Tibial nerve (tissue), 4 donors: ENCODE data around the gene SPATA2. TPM values are rescaled to one million over a fixed set of nuclear protein-coding genes. Genes with fewer than 3 reads are reported as not detected.
A peak's percentile ranks its signal among the peaks of the same experiment; 100 is the strongest.

Experiments used
- DNase-seq, 2 donors: peaks; one replicate each; pipeline ENCODE4 v3.0.0-alpha.2; 2019; ENCODE audit warnings: low spot score in 2 of 2
- H3K27ac ChIP-seq, 4 donors: fragments of 200-600 bp; sonication (generic) in 3 of 4; one replicate each; pipeline ENCODE4 v1.5.1; 2017 to 2019; ENCODE audit warnings: mild to moderate bottlenecking in 1 of 4
- H3K27me3 ChIP-seq, 2 donors: fragments of 200-600 bp; sonication (generic) in 1 of 2; one replicate each; pipeline versions ENCODE4 v1.5.1 to v1.6.0; 2017 to 2019
- H3K36me3 ChIP-seq, 3 donors: fragments of 200-600 bp; sonication (generic); one replicate each; pipeline ENCODE4 v1.5.1; 2018 to 2019
- H3K4me1 ChIP-seq, 4 donors: fragments of 200-600 bp; sonication (generic) in 3 of 4; one replicate each; pipeline ENCODE4 v1.5.1; 2017 to 2019
- H3K4me3 ChIP-seq, 4 donors: fragments of 200-600 bp; sonication (generic) in 3 of 4; one replicate each; pipeline ENCODE4 v1.5.1; 2017 to 2019; ENCODE audit warnings: mild to moderate bottlenecking in 1 of 4, moderate library complexity in 1 of 4
- H3K9me3 ChIP-seq, 4 donors: fragments of 200-600 bp; sonication (generic) in 3 of 4; one replicate each; pipeline ENCODE4 v1.5.1; 2017 to 2019
- CTCF ChIP-seq, 5 experiments: fragments of 200-600 bp in 3 of 5; fragments of 450-650 bp in 2 of 5; sonication (generic) in 3 of 5; IDR thresholded peaks; one replicate each; pipeline ENCODE4 v1.5.1; 2016 to 2019; ENCODE audit warnings: antibody characterized with exemption in 5 of 5, mild to moderate bottlenecking in 3 of 5, moderate library complexity in 2 of 5
- EP300 ChIP-seq, 2 donors: sonication (generic); formaldehyde crosslinking; IDR thresholded peaks; one replicate each; pipeline ENCODE4 v1.6.1; 2017; ENCODE audit warnings: antibody characterized with exemption in 2 of 2, mild to moderate bottlenecking in 1 of 2
- POLR2A ChIP-seq, 2 donors: fragments of 450-650 bp; IDR thresholded peaks; one replicate each; pipeline ENCODE4 v1.6.1; 2017; ENCODE audit warnings: antibody characterized with exemption in 2 of 2, mild to moderate bottlenecking in 2 of 2, moderate library complexity in 2 of 2
- WGBS, 2 donors: methylation state at CpG; one replicate each; pipeline ENCODE4 v1.1.5; 2018; 5-methylcytosine and 5-hydroxymethylcytosine counted together
- total RNA-seq, 4 donors: library from RNA; depleted of rRNA; stranded (reverse); fragments of >200 nt; gene quantifications; one replicate each; pipeline ENCODE4 v1.1.0, GENCODE V29; 2016

Gene SPATA2
- total RNA-seq, 4 donors from 2014 or later: 4.4 to 7.2 (median 6.3) TPM

GRCh38 chr20:49937027-49937929, 21.9 kb upstream of the SPATA2 start:
- Histone ChIP-seq H3K27me3 (no peaks in the 10 kb centered on the region), H3K36me3 (peaks cover 0 to 24% (median 0%) of the 10 kb centered on the region in 3 donors), H3K4me1 (peaks cover 0 to 64% (median 24%) of the 10 kb centered on the region in 4 donors), H3K4me3 (peak overlapping the region; percentile 80 to 98 (median 88)), H3K9me3 (no peaks in the 10 kb centered on the region), H3K27ac (peak overlapping the region; percentile 94 to 98 (median 96))
- TF ChIP-seq POLR2A (IDR thresholded peaks at IDR 0.05) (no peak), CTCF (IDR thresholded peaks at IDR 0.05) (no peak), EP300 (IDR thresholded peaks at IDR 0.05) (no peak)
- 14 to 16% methylated on average over 10 to 12 of the region's 12 CpGs for WGBS, 2 donors
- DNase-seq: no peak

DNA sequence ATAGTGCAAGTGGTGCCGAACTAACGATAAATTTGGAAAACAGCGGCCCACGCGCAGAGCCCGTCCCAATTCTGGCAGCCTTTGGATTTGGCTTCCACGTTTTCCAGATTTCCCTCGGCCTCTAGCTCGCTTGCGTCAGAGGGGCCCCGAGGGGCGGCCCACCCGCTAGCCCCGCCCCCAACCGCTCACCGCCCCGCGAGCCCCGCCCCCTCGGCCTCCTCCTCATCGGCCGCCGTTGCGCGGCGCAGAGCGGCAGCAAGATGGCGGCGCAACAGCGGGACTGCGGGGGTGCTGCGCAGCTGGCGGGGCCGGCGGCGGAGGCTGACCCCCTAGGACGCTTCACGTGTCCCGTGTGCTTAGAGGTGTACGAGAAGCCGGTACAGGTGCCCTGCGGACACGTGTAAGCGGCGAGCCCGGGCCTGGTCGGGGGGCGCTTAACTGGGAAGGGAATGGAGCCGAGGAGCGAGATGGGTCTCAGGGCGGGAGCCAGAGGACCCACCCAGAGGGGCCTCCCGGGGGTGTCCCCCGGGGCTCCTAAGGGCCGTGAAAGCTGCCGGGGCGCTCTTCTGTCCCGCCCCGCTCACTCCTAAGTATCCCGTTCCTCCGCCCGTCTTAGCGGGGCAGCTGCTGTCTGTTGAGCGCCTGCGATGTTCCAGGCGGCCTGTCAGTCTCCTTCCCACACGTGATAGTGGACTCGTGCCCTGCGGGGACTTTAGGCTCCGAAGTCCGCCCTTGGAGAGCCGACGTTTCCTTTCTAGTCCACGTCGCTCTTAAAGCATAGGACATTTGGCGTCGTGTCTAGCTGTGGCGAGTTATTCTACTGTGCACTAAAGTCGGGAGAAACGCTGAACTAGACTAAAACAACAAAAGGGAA, 21.1 kb upstream of the SPATA2 start, which contains the start of gene RNF114:
Gene RNF114, plus strand, starts transcription at position 245 of the 874 bp plus-strand sequence. Its CDS starts 16 bp downstream, at position 261.
- Histone ChIP-seq H3K4me1 (peaks cover 0 to 55% (median 24%) of the 10 kb centered on the region in 4 donors), H3K27ac (peak within 1 kb of the TSS; percentile 94 to 98 (median 96)), H3K4me3 (peak within 1 kb of the TSS; percentile 80 to 98 (median 88)), H3K27me3 (no peaks in the 10 kb centered on the region), H3K36me3 (peaks cover 0 to 15% (median 0%) of the 10 kb centered on the region in 3 donors), H3K9me3 (no peaks in the 10 kb centered on the region)
- peak; percentile 92 to 94 for DNase-seq
- 0 to 1% methylated on average over 36 to 69 of the region's 79 CpGs for WGBS, 2 donors
- TF ChIP-seq CTCF (IDR thresholded peaks at IDR 0.05) (peak in 2 of 5 experiments; percentile 14 to 38), EP300 (IDR thresholded peaks at IDR 0.05) (peak; percentile 54 to 99), POLR2A (IDR thresholded peaks at IDR 0.05) (peak; percentile 73 to 97)

DNA sequence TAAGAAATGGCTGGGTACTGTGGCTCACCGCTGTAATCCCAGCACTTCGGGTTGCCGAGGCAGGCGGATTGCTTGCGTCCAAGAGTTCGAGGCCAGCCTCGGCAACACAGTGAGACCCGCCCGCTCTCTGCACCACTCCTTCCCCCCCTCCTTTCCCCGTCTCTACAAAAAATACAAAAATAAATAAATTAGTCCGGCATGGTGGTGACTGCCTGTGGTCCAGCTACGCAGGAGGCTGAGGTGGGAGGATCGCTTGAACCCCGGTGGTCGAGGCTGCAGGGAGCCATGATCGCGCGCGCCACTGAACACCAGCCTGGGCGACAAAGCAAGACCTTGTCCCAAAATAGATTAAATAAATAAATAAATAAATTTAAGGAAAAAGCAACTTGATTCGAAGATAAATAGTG, 20.4 kb upstream of the SPATA2 start:
- 33 to 34% methylated on average over 21 of the region's 21 CpGs for WGBS, 2 donors
- TF ChIP-seq EP300 (IDR thresholded peaks at IDR 0.05): no peak
- TF ChIP-seq POLR2A (IDR thresholded peaks at IDR 0.05): no peak
- no peak for TF ChIP-seq CTCF (IDR thresholded peaks at IDR 0.05)
- Histone ChIP-seq H3K4me1 (peaks cover 0 to 48% (median 24%) of the 10 kb centered on the region in 4 donors), H3K9me3 (no peaks in the 10 kb centered on the region), H3K27ac (peak overlapping the region; percentile 94 to 98 (median 96)), H3K27me3 (no peaks in the 10 kb centered on the region), H3K36me3 (peaks cover 0 to 9% (median 0%) of the 10 kb centered on the region in 3 donors), H3K4me3 (peak overlapping the region; percentile 80 to 98 (median 88))
- no peak for DNase-seq

- Histone ChIP-seq H3K9me3 (no peaks in the 10 kb centered on the region), H3K4me1 (peaks cover 0 to 11% (median 0%) of the 10 kb centered on the region in 4 donors), H3K27me3 (no peaks in the 10 kb centered on the region), H3K36me3 (no peaks in the 10 kb centered on the region), H3K4me3 (no peak overlapping the region), H3K27ac (peak overlapping the region in 2 of 4 donors; percentile 57 to 71)
- DNase-seq: no peak
- no peak for TF ChIP-seq EP300 (IDR thresholded peaks at IDR 0.05)
- no peak for TF ChIP-seq POLR2A (IDR thresholded peaks at IDR 0.05)
- TF ChIP-seq CTCF (IDR thresholded peaks at IDR 0.05): no peak
- WGBS, 2 donors: 44 to 47% methylated on average over 4 of the region's 4 CpGs
These were observed 13.8 kb upstream of the SPATA2 start for GRCh38 chr20:49929142-49929494.
